ENCODE results near the gene IGSF8. TPM values are rescaled to one million over a fixed set of nuclear protein-coding genes. Genes with fewer than 3 reads are reported as not detected.

Gene IGSF8
- total and polyA plus RNA-seq, 12 donors: 9.7 to 42.9 (median 24.1) TPM

- H3K4me1 ChIP-seq (replicated peaks in 1 of 2): peaks cover 0 to 6% of the 10 kb centered on the region in 2 donors
- no peak for TF ChIP-seq CTCF (IDR thresholded peaks at IDR 0.05)
- H3K27ac ChIP-seq: no peak overlapping the region
- no peak for DNase-seq
- no peak overlapping the region for H3K4me3 ChIP-seq
- no peaks in the 10 kb centered on the region for H3K27me3 ChIP-seq
- intact Hi-C loops (cut with DNase I): no loop called here
- H3K36me3 ChIP-seq (replicated peaks in 1 of 2): no peaks in the 10 kb centered on the region
- no peaks in the 10 kb centered on the region for H3K9me3 ChIP-seq (replicated peaks in 1 of 3)
- 88 to 98% (median 89%) methylated on average over 9 to 16 of the region's 16 CpGs for WGBS, 4 donors
Measured at GRCh38 chr1:160122978-160123495, 24.6 kb upstream of the IGSF8 start.

GRCh38 chr1:160121388-160121787 is 23.0 kb upstream of the IGSF8 start:
- DNase-seq: no peak
- Histone ChIP-seq H3K9me3 (replicated peaks in 1 of 3) (no peaks in the 10 kb centered on the region), H3K27ac (no peak overlapping the region), H3K36me3 (replicated peaks in 1 of 2) (no peaks in the 10 kb centered on the region), H3K27me3 (no peaks in the 10 kb centered on the region), H3K4me1 (replicated peaks in 1 of 2) (peaks cover 0 to 6% of the 10 kb centered on the region in 2 donors), H3K4me3 (no peak overlapping the region)
- TF ChIP-seq CTCF (IDR thresholded peaks at IDR 0.05): no peak
- no peak for TF ChIP-seq POLR2A (IDR thresholded peaks at IDR 0.05)
- 67 to 98% (median 90%) methylated on average over 1 of the region's 1 CpG for WGBS, 4 donors
- intact Hi-C loops (cut with DNase I): no loop called here

- Histone ChIP-seq H3K36me3 (replicated peaks in 1 of 2) (no peaks in the 10 kb centered on the region), H3K27me3 (no peaks in the 10 kb centered on the region), H3K9me3 (replicated peaks in 1 of 3) (no peaks in the 10 kb centered on the region), H3K27ac (no peak overlapping the region), H3K4me1 (replicated peaks in 1 of 2) (peaks cover 0 to 6% of the 10 kb centered on the region in 2 donors), H3K4me3 (no peak overlapping the region)
- 83 to 97% (median 88%) methylated on average over 5 of the region's 5 CpGs for WGBS, 4 donors
- DNase-seq: no peak
- TF ChIP-seq CTCF (IDR thresholded peaks at IDR 0.05) (no peak), POLR2A (IDR thresholded peaks at IDR 0.05) (no peak)
- intact Hi-C loops (cut with DNase I): no loop called here
Measured at GRCh38 chr1:160120797-160121196, 22.4 kb upstream of the IGSF8 start.

GRCh38 chr1:160118928-160119327 is 20.5 kb upstream of the IGSF8 start:
- 87 to 95% (median 93%) methylated on average over 3 of the region's 3 CpGs for WGBS, 4 donors
- no peaks in the 10 kb centered on the region for H3K9me3 ChIP-seq (replicated peaks in 1 of 3)
- no peak overlapping the region for H3K27ac ChIP-seq
- H3K27me3 ChIP-seq: no peaks in the 10 kb centered on the region
- no peaks in the 10 kb centered on the region for H3K4me1 ChIP-seq (replicated peaks in 1 of 2)
- DNase-seq: no peak
- no peak for TF ChIP-seq CTCF (IDR thresholded peaks at IDR 0.05)
- TF ChIP-seq POLR2A (IDR thresholded peaks at IDR 0.05): no peak
- H3K36me3 ChIP-seq (replicated peaks in 1 of 2): no peaks in the 10 kb centered on the region
- intact Hi-C loops (cut with DNase I): no loop called here
- H3K4me3 ChIP-seq: no peak overlapping the region
